Endothelial cell of umbilical vein (primary cell): ENCODE results near the gene ADCY2. TPM values are rescaled to one million over a fixed set of nuclear protein-coding genes. Genes with fewer than 3 reads are reported as not detected.

ENCODE experiments used
- BruUV-seq: library from RNA; stranded (reverse); fragments of 400-500 nt; replicated peaks from 2 replicates; lab custom pipeline; 2021; lab: Mats Ljungman, UMichigan
- CTCF ChIA-PET: fragments of 300-600, 350-600 bp; sonication (Branson Sonifier 250); formaldehyde crosslinking; loops from one replicate; lab custom pipeline; 2021; ENCODE audit warnings: antibody characterized with exemption, inconsistent platforms; lab: Charles Lee
- POLR2A ChIA-PET: fragments of 300-600, 350-600 bp; sonication (Branson Sonifier 250); formaldehyde crosslinking; loops from one replicate; lab custom pipeline; 2021; ENCODE audit warnings: antibody characterized with exemption, inconsistent platforms; lab: Charles Lee
- DNase-seq: peaks from one replicate; pipeline ENCODE4 v3.0.0-alpha.2; 2011; ENCODE audit warnings: low read depth, low spot score
- FAIRE-seq: peaks from 2 replicates; lab custom pipeline; 2011; peaks lifted over from hg19 to GRCh38; lab: Jason Lieb, UNC
- H2AFZ ChIP-seq: 2 replicates; pipeline ENCODE4 v1.6.0; 2012; ENCODE audit warnings: low read depth, low read length, control low read depth, inconsistent platforms
- H3K27ac ChIP-seq: 2 replicates; pipeline ENCODE4 v1.5.1; 2011; ENCODE audit warnings: low read depth, mild to moderate bottlenecking, control low read depth, low read length, moderate library complexity; ENCODE audit not compliant: insufficient read depth
- H3K27me3 ChIP-seq, 2 experiments: 2 replicates each; pipeline versions ENCODE4 v1.6.0 to v1.6.1; 2011; ENCODE audit warnings: low read length in 2 of 2, mixed read lengths in 1 of 2; ENCODE audit not compliant: control insufficient read depth in 2 of 2, insufficient read depth in 2 of 2
- H3K36me3 ChIP-seq, 2 experiments: 2 replicates in 1 of 2; 3 replicates in 1 of 2; pipeline ENCODE4 v1.5.1; 2011; ENCODE audit warnings: low read length in 2 of 2, mild to moderate bottlenecking in 1 of 2, moderate library complexity in 1 of 2; ENCODE audit not compliant: control insufficient read depth in 2 of 2, insufficient read depth in 2 of 2; ENCODE audit errors: extremely low read depth in 1 of 2
- H3K4me1 ChIP-seq: 3 replicates; pipeline ENCODE4 v1.5.1; 2011; ENCODE audit warnings: mild to moderate bottlenecking, low read length; ENCODE audit not compliant: control insufficient read depth, insufficient read depth; ENCODE audit errors: extremely low read depth
- H3K4me2 ChIP-seq: 2 replicates; pipeline ENCODE4 v1.6.1; 2011; ENCODE audit warnings: low read length, control low read depth, mixed read lengths; ENCODE audit not compliant: insufficient read depth
- H3K4me3 ChIP-seq, 3 experiments: fragments of 200-600 bp in 1 of 3; sonication (generic), shearing (Covaris generic) in 1 of 3; replicated peaks in 1 of 3; 2 replicates each; pipeline ENCODE4 v1.5.1; 2011 to 2016; ENCODE audit warnings: control low read depth in 3 of 3, low read length in 3 of 3, mild to moderate bottlenecking in 2 of 3, inconsistent platforms in 1 of 3, low read depth in 1 of 3, moderate library complexity in 1 of 3; ENCODE audit not compliant: insufficient read depth in 1 of 3
- H3K79me2 ChIP-seq: 2 replicates; pipeline ENCODE4 v1.6.0; 2012; ENCODE audit warnings: low read length, inconsistent platforms; ENCODE audit not compliant: control insufficient read depth, insufficient read depth
- H3K9ac ChIP-seq: replicated peaks from 2 replicates; pipeline ENCODE3; 2011; ENCODE audit warnings: low read length, control low read depth; ENCODE audit not compliant: insufficient read depth; ENCODE audit errors: extremely low read depth
- H3K9me1 ChIP-seq: replicated peaks from 3 replicates; pipeline ENCODE4 v1.6.0; 2011; ENCODE audit warnings: mild to moderate bottlenecking, low read length; ENCODE audit not compliant: control insufficient read depth, insufficient read depth; ENCODE audit errors: extremely low read depth
- H3K9me3 ChIP-seq: replicated peaks from 2 replicates; pipeline ENCODE4 v1.5.1; 2012; ENCODE audit warnings: low read length, inconsistent platforms; ENCODE audit not compliant: control insufficient read depth, insufficient read depth
- H4K20me1 ChIP-seq: replicated peaks from 2 replicates; pipeline ENCODE3; 2011; ENCODE audit warnings: mild to moderate bottlenecking, low read length; ENCODE audit not compliant: control insufficient read depth, insufficient read depth; ENCODE audit errors: extremely low read depth
- CTCF ChIP-seq, 2 donors: IDR thresholded peaks; 1 replicate in 1 of 2; 2 replicates in 1 of 2; pipeline ENCODE4 v1.5.1; 2011; ENCODE audit warnings: low read length in 2 of 2, mild to moderate bottlenecking in 2 of 2, moderate library complexity in 2 of 2, control low read depth in 1 of 2, inconsistent platforms in 1 of 2, low read depth in 1 of 2; ENCODE audit not compliant: insufficient read depth in 1 of 2; ENCODE audit errors: extremely low read depth in 1 of 2
- FOS ChIP-seq: IDR thresholded peaks from 2 replicates; pipeline ENCODE4 v1.6.1; 2011; ENCODE audit warnings: mild to moderate bottlenecking, low read length, moderate library complexity, borderline replicate concordance; ENCODE audit not compliant: insufficient read depth
- GATA2 ChIP-seq: IDR thresholded peaks from 2 replicates; pipeline ENCODE4 v1.7.0; 2011; ENCODE audit warnings: low read depth, mild to moderate bottlenecking, moderate library complexity, mixed read lengths, low read length; ENCODE audit not compliant: insufficient read length, insufficient read depth
- JUN ChIP-seq: IDR thresholded peaks from 2 replicates; pipeline ENCODE4 v1.6.1; 2011; ENCODE audit warnings: borderline replicate concordance, low read depth; ENCODE audit not compliant: insufficient read length, insufficient read depth
- MYC ChIP-seq: IDR thresholded peaks from one replicate; pipeline ENCODE4 v1.6.1; 2011; ENCODE audit warnings: mild to moderate bottlenecking, low read depth, low read length
- POLR2AphosphoS5 ChIP-seq: IDR thresholded peaks from 2 replicates; pipeline ENCODE4 v1.6.1; 2012; ENCODE audit warnings: low read depth, mild to moderate bottlenecking, control low read depth, low read length, moderate library complexity; ENCODE audit not compliant: insufficient read depth
- dilution Hi-C: fragments of 300-500 bp; cut with MboI; formaldehyde crosslinking; loops from one replicate; pipeline ENCODE4 v1.15.0; 2019; ENCODE audit warnings: low sequenced_read_pairs; ENCODE audit not compliant: extremely low pct_ligation_motif_present
- intact Hi-C: fragments of 100-400 bp; cut with micrococcal nuclease; formaldehyde crosslinking; loops from one replicate; pipeline ENCODE4 v1.10.0; 2022
- polyA plus RNA-seq, 4 experiments: library from polyadenylated mRNA; depleted of rRNA in 3 of 4; stranded (reverse) in 3 of 4; unstranded in 1 of 4; fragments of >200 nt; gene quantifications; 2 replicates each; pipeline versions ENCODE4 v1.2.1 to v1.2.3, GENCODE V29; 2011 to 2012; ENCODE audit warnings: missing spikeins in 1 of 4
- total RNA-seq: library from RNA; stranded (reverse); gene quantifications from 2 replicates; pipeline ENCODE4 v1.2.3, GENCODE V29; 2021
- TF ChIP-seq, protein P1 (sequence below): IDR thresholded peaks from 2 replicates; pipeline ENCODE4 v1.6.1; 2011; ENCODE audit not compliant: insufficient read depth, insufficient read length

ADCY2 gene
- total and polyA plus RNA-seq, 2 donors (not counting 3 experiments of a cell fraction or from before 2014, with no cell fraction given): under 0.01 TPM; not detected in 1

DNA sequence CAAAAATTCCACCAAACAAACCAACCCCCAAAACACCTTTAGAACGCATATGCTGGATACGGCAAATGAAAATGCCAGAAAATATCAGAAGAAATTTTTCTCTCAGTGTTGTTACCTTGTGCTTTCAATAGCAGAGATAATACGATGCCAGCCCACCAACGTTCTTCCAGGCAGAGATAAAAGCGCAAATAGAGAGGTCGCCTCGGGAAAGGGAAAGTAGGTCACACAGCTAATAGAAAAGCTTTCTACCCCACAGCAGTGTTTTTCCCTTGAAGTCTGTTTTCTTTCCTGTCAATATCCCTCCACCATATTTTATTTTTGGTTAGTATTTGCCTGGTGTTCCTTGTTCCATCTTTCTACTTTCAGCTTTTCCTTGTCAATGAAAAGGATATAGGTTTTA is 353.7 kb downstream of the ADCY2 start:
- Histone ChIP-seq H3K4me2 (no peak overlapping the region), H3K79me2 (no peaks in the 10 kb centered on the region), H2AFZ (no peak overlapping the region), H3K9me1 (no peaks in the 10 kb centered on the region), H3K9ac (no peak overlapping the region), H3K4me3 (no peak overlapping the region), H3K4me1 (no peaks in the 10 kb centered on the region), H3K27ac (no peak overlapping the region), H3K36me3 (no peaks in the 10 kb centered on the region), H4K20me1 (no peaks in the 10 kb centered on the region), H3K9me3 (no peaks in the 10 kb centered on the region), H3K27me3 (no peaks in the 10 kb centered on the region)
- no peak for FAIRE-seq
- no TSS peak for BruUV-seq
- POLR2A ChIA-PET: no interaction called here
- CTCF ChIA-PET: no interaction called here
- TF ChIP-seq POLR2AphosphoS5: no peak
- TF ChIP-seq GATA2: no peak
- TF ChIP-seq FOS: no peak
- TF ChIP-seq JUN: no peak
- TF ChIP-seq MYC: no peak
- TF ChIP-seq CTCF (IDR thresholded peaks at IDR 0.05; ENCODE audit: extremely low read depth in 1 of 2, insufficient read depth in 1 of 2, low read depth in 1 of 2, low read length in 2 of 2): no peak
- TF ChIP-seq, protein P1, sequence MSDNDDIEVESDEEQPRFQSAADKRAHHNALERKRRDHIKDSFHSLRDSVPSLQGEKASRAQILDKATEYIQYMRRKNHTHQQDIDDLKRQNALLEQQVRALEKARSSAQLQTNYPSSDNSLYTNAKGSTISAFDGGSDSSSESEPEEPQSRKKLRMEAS: no peak
- DNase-seq: no peak
- dilution Hi-C loops: no loop called here
- intact Hi-C loops: no loop called here
